OCI-LY1 (cell line): ENCODE results near the gene BRD1.

ENCODE experiments used
- H2AFZ ChIP-seq: fragments of 200-600 bp; sonication (generic), shearing (Covaris generic); 2 replicates; pipeline ENCODE4 v1.6.0; 2014; ENCODE audit warnings: antibody characterized with exemption, mild to moderate bottlenecking, low read length
- H3F3A ChIP-seq: fragments of 200-600 bp; sonication (generic), shearing (Covaris generic); 2 replicates; pipeline ENCODE4 v1.6.0; 2014; ENCODE audit warnings: mild to moderate bottlenecking, antibody characterized with exemption, low read length, moderate library complexity; ENCODE audit not compliant: insufficient read depth
- H3K27ac ChIP-seq: fragments of 200-600 bp; sonication (generic); 2 replicates; pipeline ENCODE4 v1.5.1; 2014; ENCODE audit warnings: low read length, mixed run types, mild to moderate bottlenecking, low read depth; ENCODE audit not compliant: poor library complexity, severe bottlenecking
- H3K27me3 ChIP-seq: fragments of 200-600 bp; sonication (generic); 2 replicates; pipeline ENCODE4 v1.6.0; 2014; ENCODE audit warnings: antibody characterized with exemption, mild to moderate bottlenecking, low read length, moderate library complexity; ENCODE audit not compliant: insufficient read depth
- H3K36me3 ChIP-seq: fragments of 200-600 bp; sonication (generic); 2 replicates; pipeline ENCODE4 v1.6.1; 2014; ENCODE audit warnings: mild to moderate bottlenecking, antibody characterized with exemption, low read length, moderate library complexity, mixed read lengths; ENCODE audit not compliant: insufficient read depth
- H3K4me1 ChIP-seq: fragments of 200-600 bp; sonication (generic); 2 replicates; pipeline ENCODE4 v1.5.1; 2014; ENCODE audit warnings: mild to moderate bottlenecking, low read length, moderate library complexity; ENCODE audit not compliant: insufficient read depth, severe bottlenecking
- H3K4me2 ChIP-seq: fragments of 200-600 bp; sonication (generic), shearing (Covaris generic); 2 replicates; pipeline ENCODE4 v1.6.1; 2014; ENCODE audit warnings: low read length
- H3K4me3 ChIP-seq: fragments of 200-600 bp; sonication (generic); 2 replicates; pipeline ENCODE4 v1.5.1; 2014; ENCODE audit warnings: low read length, low read depth, mild to moderate bottlenecking, mixed read lengths; ENCODE audit not compliant: poor library complexity, severe bottlenecking
- H3K79me2 ChIP-seq: fragments of 200-600 bp; shearing (Covaris generic); 2 replicates; pipeline ENCODE4 v1.6.1; 2016; ENCODE audit warnings: mixed run types, low read length, mixed read lengths; ENCODE audit not compliant: insufficient read depth
- H3K9ac ChIP-seq: fragments of 200-600 bp; sonication (generic), shearing (Covaris generic); 2 replicates; pipeline ENCODE4 v1.6.1; 2014; ENCODE audit warnings: mild to moderate bottlenecking, low read length, mixed read lengths
- H3K9me2 ChIP-seq: fragments of 200-600 bp; sonication (generic), shearing (Covaris generic); 2 replicates; pipeline ENCODE4 v1.6.1; 2014; ENCODE audit warnings: low read depth, mild to moderate bottlenecking, low read length, mixed read lengths
- H3K9me3 ChIP-seq: fragments of 200-600 bp; shearing (Covaris generic); 2 replicates; pipeline ENCODE4 v1.6.1; 2014; ENCODE audit warnings: low read length, mixed read lengths
- H4K20me1 ChIP-seq: fragments of 200-600 bp; sonication (generic), shearing (Covaris generic); 2 replicates; pipeline ENCODE4 v1.6.0; 2016; ENCODE audit warnings: mild to moderate bottlenecking, low read length; ENCODE audit not compliant: insufficient read depth
- EZH2 ChIP-seq: fragments of 200-600 bp; sonication (generic), shearing (Covaris generic); IDR thresholded peaks from 2 replicates; pipeline ENCODE4 v1.8.0; 2017; ENCODE audit warnings: borderline replicate concordance, mixed run types, mild to moderate bottlenecking, antibody characterized with exemption, low read length, moderate library complexity, mixed read lengths
- TF ChIP-seq, protein P1 (sequence below): fragments of 200-600 bp; sonication (generic), shearing (Covaris generic); IDR thresholded peaks from 2 replicates; pipeline ENCODE4 v1.5.1; 2017; ENCODE audit warnings: mild to moderate bottlenecking, antibody characterized with exemption, low read length, moderate library complexity, mixed read lengths

BRD1 gene

DNA sequence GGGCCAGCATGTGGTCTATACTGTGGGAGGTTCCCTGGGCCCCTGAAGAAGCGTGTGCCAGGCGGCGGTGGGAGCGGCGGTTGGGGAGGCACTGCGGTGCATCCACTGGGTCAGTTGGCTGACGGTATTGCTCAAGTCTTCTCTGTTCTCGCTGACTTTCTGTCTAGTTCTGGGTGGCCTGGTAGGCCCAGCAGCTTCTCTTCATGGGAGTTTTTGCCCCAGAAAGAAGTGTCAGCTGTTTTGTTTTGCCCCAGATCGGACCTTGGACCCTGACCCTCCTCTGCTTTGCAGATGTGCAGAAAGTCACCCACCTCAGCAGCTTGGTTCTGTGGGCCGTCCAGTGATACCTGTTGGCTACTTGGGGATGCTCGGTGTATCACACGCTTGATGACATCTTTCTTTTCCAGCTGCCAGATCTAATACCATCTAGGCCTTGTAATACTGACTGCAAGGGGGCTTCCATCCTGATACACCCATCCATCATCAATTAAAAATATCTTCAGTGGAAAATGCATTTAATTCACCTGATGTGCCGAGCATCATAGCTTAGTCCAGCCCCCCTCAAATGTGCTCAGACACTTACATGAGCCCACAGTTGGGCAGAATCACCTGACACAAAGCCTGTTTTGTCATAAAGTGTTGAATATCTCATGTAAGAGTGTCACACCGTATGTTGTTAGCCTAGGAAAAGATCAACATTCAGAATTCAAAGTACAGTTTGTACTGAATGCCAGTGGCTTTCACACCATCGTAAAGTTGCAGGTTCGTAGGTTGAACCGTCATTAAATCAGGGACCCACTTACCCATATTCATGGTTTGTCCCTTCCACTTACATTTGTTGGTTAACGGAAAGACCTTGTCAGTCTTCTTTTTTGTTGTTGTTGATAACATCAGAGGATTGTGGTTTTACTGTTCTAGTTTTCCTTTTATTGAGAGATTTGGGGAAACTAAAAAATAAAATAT lies 39.9 kb upstream of the BRD1 start:
- Histone ChIP-seq H3K4me2 (no peak overlapping the region), H3K9me2 (no peaks in the 10 kb centered on the region), H3K9ac (no peak overlapping the region), H4K20me1 (no peaks in the 10 kb centered on the region), H2AFZ (no peak overlapping the region), H3K79me2 (peaks cover 88% of the 10 kb centered on the region), H3K9me3 (peaks cover 36% of the 10 kb centered on the region), H3K36me3 (peaks cover 50% of the 10 kb centered on the region), H3K4me1 (no peaks in the 10 kb centered on the region), H3F3A (no peaks in the 10 kb centered on the region), H3K4me3 (no peak overlapping the region), H3K27ac (no peak overlapping the region), H3K27me3 (no peaks in the 10 kb centered on the region)
- TF ChIP-seq, protein P1, sequence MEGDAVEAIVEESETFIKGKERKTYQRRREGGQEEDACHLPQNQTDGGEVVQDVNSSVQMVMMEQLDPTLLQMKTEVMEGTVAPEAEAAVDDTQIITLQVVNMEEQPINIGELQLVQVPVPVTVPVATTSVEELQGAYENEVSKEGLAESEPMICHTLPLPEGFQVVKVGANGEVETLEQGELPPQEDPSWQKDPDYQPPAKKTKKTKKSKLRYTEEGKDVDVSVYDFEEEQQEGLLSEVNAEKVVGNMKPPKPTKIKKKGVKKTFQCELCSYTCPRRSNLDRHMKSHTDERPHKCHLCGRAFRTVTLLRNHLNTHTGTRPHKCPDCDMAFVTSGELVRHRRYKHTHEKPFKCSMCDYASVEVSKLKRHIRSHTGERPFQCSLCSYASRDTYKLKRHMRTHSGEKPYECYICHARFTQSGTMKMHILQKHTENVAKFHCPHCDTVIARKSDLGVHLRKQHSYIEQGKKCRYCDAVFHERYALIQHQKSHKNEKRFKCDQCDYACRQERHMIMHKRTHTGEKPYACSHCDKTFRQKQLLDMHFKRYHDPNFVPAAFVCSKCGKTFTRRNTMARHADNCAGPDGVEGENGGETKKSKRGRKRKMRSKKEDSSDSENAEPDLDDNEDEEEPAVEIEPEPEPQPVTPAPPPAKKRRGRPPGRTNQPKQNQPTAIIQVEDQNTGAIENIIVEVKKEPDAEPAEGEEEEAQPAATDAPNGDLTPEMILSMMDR, result no peak
- no peak for TF ChIP-seq EZH2

DNA sequence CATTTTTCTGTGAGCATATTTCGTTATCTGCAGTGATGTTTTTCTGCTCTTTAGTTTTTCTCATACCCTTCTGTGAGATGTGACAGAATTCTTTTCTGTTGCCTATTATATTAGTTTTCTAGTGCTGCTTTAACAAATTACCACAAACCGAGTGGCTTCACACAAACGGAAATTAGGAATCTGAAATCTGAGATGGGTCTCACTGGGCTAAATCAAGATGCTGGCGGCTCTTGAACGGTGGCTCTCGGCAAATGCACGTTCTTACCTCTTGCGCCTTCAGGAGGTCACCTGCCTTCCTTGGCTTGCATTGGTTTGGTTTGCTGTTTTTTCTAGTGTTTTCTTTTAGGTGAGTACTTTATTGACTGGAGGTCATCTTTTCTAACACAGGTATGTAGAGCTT lies 39.0 kb upstream of the BRD1 start:
- no peak overlapping the region for H3K9ac ChIP-seq

DNA sequence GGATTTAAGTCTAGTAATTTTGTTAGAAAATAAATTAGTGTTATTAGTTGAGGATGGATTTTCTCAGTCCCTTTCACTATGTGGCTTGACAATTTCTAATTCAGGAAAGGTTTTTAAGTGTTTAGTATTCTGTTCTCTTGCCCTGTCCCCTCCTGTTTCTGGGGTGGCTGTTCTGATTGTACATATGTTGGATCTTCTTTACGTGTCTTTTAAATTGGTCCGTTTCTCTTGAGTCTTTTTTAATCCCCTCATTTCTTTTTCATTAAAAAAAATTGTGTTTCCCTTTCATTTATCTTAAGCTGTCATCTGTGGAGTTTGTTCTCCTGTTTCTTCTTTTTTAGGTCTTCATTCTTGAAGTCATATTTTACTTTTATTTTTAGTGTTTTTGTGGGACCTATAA lies 38.5 kb upstream of the BRD1 start:
- H3K27ac ChIP-seq, result no peak overlapping the region
- no peaks in the 10 kb centered on the region for H3K27me3 ChIP-seq
- peaks cover 50% of the 10 kb centered on the region for H3K36me3 ChIP-seq
- H3K4me2 ChIP-seq, result no peak overlapping the region
- H3K4me1 ChIP-seq, result no peaks in the 10 kb centered on the region
- no peaks in the 10 kb centered on the region for H4K20me1 ChIP-seq
- H3F3A ChIP-seq, result no peaks in the 10 kb centered on the region
- H3K9me3 ChIP-seq, result peaks cover 36% of the 10 kb centered on the region
- no peaks in the 10 kb centered on the region for H3K9me2 ChIP-seq
- H3K4me3 ChIP-seq, result no peak overlapping the region
- peaks cover 94% of the 10 kb centered on the region for H3K79me2 ChIP-seq
- TF ChIP-seq EZH2, result no peak
- TF ChIP-seq, protein P1, result no peak
- H3K9ac ChIP-seq, result no peak overlapping the region
- no peak overlapping the region for H2AFZ ChIP-seq

More for the DNA sequence above, 39.0 kb upstream of the BRD1 start:
- H3K4me3 ChIP-seq, result no peak overlapping the region
- peaks cover 50% of the 10 kb centered on the region for H3K36me3 ChIP-seq
- H3K27ac ChIP-seq, result no peak overlapping the region
- no peaks in the 10 kb centered on the region for H3K4me1 ChIP-seq
- peaks cover 36% of the 10 kb centered on the region for H3K9me3 ChIP-seq
- no peaks in the 10 kb centered on the region for H3K9me2 ChIP-seq
- TF ChIP-seq, protein P1, result no peak
- TF ChIP-seq EZH2, result no peak
- H3F3A ChIP-seq, result no peaks in the 10 kb centered on the region
- peaks cover 93% of the 10 kb centered on the region for H3K79me2 ChIP-seq
- no peaks in the 10 kb centered on the region for H4K20me1 ChIP-seq
- H2AFZ ChIP-seq, result no peak overlapping the region
- H3K4me2 ChIP-seq, result no peak overlapping the region
- H3K27me3 ChIP-seq, result no peaks in the 10 kb centered on the region
